GM18868 (cell line): ENCODE results near the gene EPPIN.

Experiments used
- ATAC-seq: cut with Tn5 transposase; IDR thresholded peaks from one replicate; pipeline ENCODE4 v1.9.1; 2021; ENCODE audit warnings: mild to moderate bottlenecking, moderate library complexity; ENCODE audit not compliant: unreplicated experiment

EPPIN gene

GRCh38 chr20:45539382-45539781 is 7.8 kb downstream of the EPPIN start, which contains the start of gene WFDC6:
TSS of gene WFDC6 (minus strand) at chr20:45539482. CDS start at chr20:45539407, 75 bp downstream.
- ATAC-seq = no peak

- no peak for ATAC-seq
Observed at GRCh38 chr20:45538209-45538799, 8.9 kb downstream of the EPPIN start.

DNA sequence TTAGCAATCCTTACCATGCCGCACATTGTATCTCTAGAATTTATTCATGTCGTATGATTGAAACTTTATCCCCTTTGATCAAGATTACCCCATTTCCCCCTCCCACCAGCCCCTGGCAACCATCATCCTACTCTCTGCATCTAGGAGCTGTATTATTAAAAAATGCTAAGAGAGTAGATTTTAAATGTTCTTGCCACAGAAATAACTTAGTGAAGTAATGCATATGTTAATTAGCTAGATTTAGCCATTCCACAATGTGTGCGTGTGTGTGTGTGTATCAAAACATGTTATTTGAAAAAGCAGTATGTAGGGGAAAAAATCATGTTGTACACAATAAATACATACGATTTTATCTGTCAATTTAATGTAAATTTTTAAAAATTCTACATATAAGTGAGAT is 19.9 kb downstream of the EPPIN start:
- ATAC-seq = no peak

GRCh38 chr20:45523821-45524220 is 23.4 kb downstream of the EPPIN start:
- no peak for ATAC-seq

- ATAC-seq = no peak
Observed at GRCh38 chr20:45518282-45518681, 28.9 kb downstream of the EPPIN start.

DNA sequence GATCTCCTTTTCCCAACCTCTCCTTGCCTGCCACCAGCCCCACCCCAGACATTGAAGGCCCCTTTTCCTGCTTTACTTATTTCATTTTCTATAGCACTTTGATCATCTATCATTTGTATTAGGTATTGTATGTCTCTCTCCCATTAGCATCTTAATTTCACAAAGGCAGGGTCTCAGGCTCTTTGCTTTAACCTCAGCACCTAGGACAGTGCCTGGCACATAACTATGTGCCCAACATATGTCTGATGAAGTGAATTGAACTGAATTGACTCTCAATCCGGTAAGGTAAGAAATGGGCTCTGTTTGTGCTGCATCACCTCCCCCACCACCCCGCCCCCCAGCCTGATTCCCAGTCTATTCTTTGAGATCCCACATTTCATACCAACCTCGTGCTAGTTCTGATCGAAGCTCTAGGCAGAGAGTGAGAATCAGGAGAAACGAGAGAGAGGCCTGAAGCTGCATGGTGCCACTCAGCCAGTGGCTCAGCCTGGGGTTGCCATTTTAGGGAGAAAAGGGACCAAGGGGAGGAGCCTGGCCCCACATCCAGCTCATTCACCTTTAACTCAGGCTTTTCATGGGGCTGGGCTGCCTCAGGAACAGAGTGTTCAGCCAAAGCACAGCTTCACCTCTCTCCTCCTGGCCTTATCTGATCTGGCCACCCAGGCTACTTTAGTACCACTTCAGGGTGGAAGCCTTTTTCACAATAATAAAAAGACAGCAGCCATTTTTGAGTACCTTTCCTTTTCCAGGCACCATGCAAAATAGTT is 31.9 kb downstream of the EPPIN start, which contains the start of gene SPINT3:
Gene SPINT3 (minus strand): TSS at position 476 of the 767 bp plus-strand sequence. CDS start 14 bp downstream, at position 462.
- no peak for ATAC-seq

GRCh38 chr20:45510242-45510862 is 36.8 kb downstream of the EPPIN start:
- no peak for ATAC-seq

- ATAC-seq = no peak
Observed at GRCh38 chr20:45509091-45509490, 38.1 kb downstream of the EPPIN start.

DNA sequence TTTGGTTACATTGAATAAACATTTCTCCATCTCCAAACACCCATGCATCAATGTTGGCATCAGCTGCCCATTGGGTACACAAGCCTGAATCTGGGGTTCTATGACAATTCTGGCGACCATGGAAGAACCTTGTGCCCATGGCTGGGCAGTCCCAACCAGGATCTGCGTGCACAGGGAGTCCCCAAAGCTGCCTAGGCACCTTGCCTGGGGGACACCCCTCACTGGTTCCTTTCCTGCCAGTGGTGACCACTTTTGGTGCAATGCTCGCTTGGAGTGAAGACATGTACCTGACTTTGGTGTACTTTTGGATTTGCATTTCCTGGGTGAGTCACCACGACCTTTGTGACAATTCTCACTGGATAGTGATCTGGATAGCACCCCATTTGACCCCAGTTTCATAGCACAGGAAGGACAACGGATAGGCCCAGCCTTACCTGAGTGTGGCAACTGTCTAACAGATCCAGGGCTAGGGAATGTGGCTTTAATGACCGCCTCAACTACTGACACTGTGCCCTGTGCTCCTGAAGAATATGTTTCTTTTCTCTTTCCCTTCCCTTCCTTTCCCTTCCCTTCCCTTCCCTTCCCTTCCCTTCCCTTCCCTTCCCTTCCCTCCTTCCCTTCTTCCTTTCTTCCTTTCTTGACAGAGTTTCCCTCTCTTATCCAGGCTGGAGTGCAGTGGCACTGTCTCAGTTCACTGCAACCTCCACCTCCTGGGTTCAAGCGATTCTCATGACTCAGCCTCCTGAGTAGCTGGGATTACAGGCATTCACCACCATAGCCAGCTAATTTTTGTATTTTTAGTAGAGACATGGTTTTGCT is 38.9 kb downstream of the EPPIN start:
- ATAC-seq = no peak

GRCh38 chr20:45507011-45507820 is 40.0 kb downstream of the EPPIN start:
- ATAC-seq = peak; percentile 55

- ATAC-seq = no peak
Observed at GRCh38 chr20:45506398-45506797, 40.8 kb downstream of the EPPIN start.

- no peak for ATAC-seq
Observed at GRCh38 chr20:45503403-45503802, 43.8 kb downstream of the EPPIN start.

DNA sequence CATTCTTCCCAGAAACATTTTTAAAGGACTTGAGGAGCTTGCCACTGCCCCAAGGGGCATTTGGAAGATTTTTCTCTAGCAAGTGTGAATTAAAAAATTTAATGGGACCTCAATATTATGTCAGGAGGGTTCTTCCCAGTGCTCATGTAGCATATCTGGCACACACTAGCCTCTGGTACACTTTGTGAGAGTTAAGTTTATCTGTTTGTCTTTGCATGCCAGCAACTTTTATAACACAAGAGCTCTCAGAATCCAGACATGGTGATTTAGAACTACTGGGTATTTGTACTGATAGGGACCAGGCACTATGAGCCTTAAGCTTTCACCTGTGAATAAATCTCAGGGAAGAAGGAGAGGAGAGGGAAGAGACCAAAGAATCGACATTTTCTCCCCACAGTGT is 44.6 kb downstream of the EPPIN start:
- ATAC-seq = no peak

DNA sequence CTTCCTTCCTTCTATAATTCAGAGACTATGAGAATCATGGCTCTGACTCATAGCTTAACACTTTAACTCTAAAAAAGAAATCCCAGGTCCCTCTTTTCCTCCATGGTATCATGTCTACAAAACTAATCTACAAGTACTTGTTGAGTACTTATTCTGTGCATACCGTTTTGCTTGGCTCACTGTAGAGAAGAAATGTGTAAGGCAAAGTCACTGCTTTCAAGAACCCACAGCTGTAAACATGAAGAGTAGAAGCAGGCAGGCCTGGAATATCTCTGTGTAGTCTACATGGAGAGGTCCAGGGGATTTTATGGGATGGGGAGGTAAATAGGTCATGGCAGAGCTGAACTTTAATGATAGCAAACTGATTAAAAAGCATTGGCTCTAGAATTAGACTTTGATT is 45.6 kb downstream of the EPPIN start:
- no peak for ATAC-seq

DNA sequence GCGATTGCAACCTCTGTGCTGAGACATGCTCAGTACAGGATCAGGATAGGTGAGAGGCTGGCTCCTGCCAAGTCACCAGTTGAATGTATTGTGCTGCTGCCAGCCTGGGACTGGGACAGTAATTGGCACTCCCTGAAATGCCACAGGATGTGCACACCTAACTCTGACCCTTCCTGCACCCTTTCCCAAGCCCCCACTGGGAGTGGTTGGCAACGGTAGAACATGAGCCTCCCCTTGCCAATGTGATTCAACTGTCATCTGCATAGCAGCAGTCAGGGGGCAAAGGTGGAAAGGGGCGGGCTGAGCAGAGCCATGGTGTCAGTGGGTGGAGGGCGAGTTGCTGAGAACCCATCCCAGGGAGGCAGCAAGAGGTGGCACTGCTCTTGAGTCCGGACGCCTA is 47.2 kb downstream of the EPPIN start:
- no peak for ATAC-seq

GRCh38 chr20:45497971-45498494 is 49.2 kb downstream of the EPPIN start:
- no peak for ATAC-seq

- no peak for ATAC-seq
Observed at GRCh38 chr20:45496166-45496565, 51.0 kb downstream of the EPPIN start.

- no peak for ATAC-seq
Observed at GRCh38 chr20:45495501-45495941, 51.7 kb downstream of the EPPIN start.
